ENCODE measurements around the gene BAG3.
"Not testable (repeated sequence)": the region's sequence is repeated elsewhere in the genome, so short reads cannot be mapped to it uniquely, and the experiment has no call there.

The BAG3 gene

GRCh38 chr10:119693262-119693957 lies 42.2 kb downstream of the BAG3 start:
- DNase-seq (ENCODE audit: low read depth, low spot score), result no peak

- DNase-seq (ENCODE audit: low read depth, low spot score), result no peak
Observed at GRCh38 chr10:119694608-119695007, 43.4 kb downstream of the BAG3 start.

- DNase-seq (ENCODE audit: low read depth, low spot score), result no peak
Observed at GRCh38 chr10:119700321-119700954, 49.3 kb downstream of the BAG3 start.

GRCh38 chr10:119701861-119702260 lies 50.7 kb downstream of the BAG3 start:
- no peak for DNase-seq (ENCODE audit: low read depth, low spot score)

GRCh38 chr10:119702583-119702982 lies 51.4 kb downstream of the BAG3 start:
- no peak for DNase-seq (ENCODE audit: low read depth, low spot score)

GRCh38 chr10:119703903-119704508 lies 52.8 kb downstream of the BAG3 start:
- DNase-seq (ENCODE audit: low read depth, low spot score), result no peak

GRCh38 chr10:119705434-119705831 lies 54.3 kb downstream of the BAG3 start:
- DNase-seq (ENCODE audit: low read depth, low spot score), result no peak

GRCh38 chr10:119706521-119707278 lies 55.5 kb downstream of the BAG3 start:
- no peak for DNase-seq (ENCODE audit: low read depth, low spot score)

- DNase-seq (ENCODE audit: low read depth, low spot score), result not testable (repeated sequence)
Observed at GRCh38 chr10:119707331-119707730, 56.2 kb downstream of the BAG3 start.

GRCh38 chr10:119710935-119711334 lies 59.8 kb downstream of the BAG3 start:
- DNase-seq (ENCODE audit: low read depth, low spot score), result not testable (repeated sequence)

- no peak for DNase-seq (ENCODE audit: low read depth, low spot score)
Observed at GRCh38 chr10:119713744-119714483, 62.7 kb downstream of the BAG3 start.

- DNase-seq (ENCODE audit: low read depth, low spot score), result no peak
Observed at GRCh38 chr10:119714484-119714816, 63.3 kb downstream of the BAG3 start.

GRCh38 chr10:119715628-119716505 lies 64.7 kb downstream of the BAG3 start:
- DNase-seq (ENCODE audit: low read depth, low spot score), result no peak

- DNase-seq (ENCODE audit: low read depth, low spot score), result no peak
Observed at GRCh38 chr10:119723161-119723560, 72.0 kb downstream of the BAG3 start.

GRCh38 chr10:119723624-119724023 lies 72.4 kb downstream of the BAG3 start:
- no peak for DNase-seq (ENCODE audit: low read depth, low spot score)

- DNase-seq (ENCODE audit: low read depth, low spot score), result no peak
Observed at GRCh38 chr10:119724593-119725516, 73.7 kb downstream of the BAG3 start.

GRCh38 chr10:119725517-119725827 lies 74.3 kb downstream of the BAG3 start:
- DNase-seq (ENCODE audit: low read depth, low spot score), result no peak

- DNase-seq (ENCODE audit: low read depth, low spot score), result peak; percentile 93
Observed at GRCh38 chr10:119725828-119726675, 74.9 kb downstream of the BAG3 start, which contains the start of gene INPP5F. INPP5F (plus strand) TSS chr10:119726050; CDS start chr10:119726263, 213 bp downstream.
